HL-60 (cell line): ENCODE measurements around the gene GOLGA8S.

Experiments
- POLR2AphosphoS5 ChIP-seq: IDR thresholded peaks from 2 replicates; pipeline ENCODE4 v1.6.1; 2012; ENCODE audit warnings: low read depth
- TF ChIP-seq, protein P1 (sequence below): IDR thresholded peaks from 2 replicates; pipeline ENCODE4 v1.6.1; 2012; ENCODE audit warnings: low read depth; ENCODE audit not compliant: insufficient replicate concordance
- TF ChIP-seq, protein P2 (sequence below): IDR thresholded peaks from one replicate; pipeline ENCODE4 v1.5.1; 2011; ENCODE audit warnings: low read length, control low read depth, inconsistent platforms; ENCODE audit not compliant: insufficient read depth

DNA sequence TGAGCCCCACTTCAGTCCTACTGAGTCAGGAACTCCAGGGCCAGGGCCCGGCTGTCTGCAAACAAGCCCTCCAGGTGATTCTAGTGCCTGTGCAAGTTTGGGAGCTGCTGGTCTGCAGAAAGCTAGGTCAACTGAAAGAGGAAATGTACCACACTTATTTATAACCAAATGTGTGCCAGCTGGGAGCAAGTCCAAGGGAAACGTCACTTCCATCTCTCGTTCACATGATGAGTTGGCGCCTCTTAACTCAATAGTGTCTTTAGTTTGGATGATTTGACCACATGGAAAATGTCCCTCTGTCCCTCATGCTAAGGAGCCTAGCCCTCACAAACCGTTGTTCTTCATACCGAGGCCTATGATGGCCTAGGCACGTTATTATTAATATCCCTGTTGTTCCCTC is 43.2 kb downstream of the GOLGA8S start:
- TF ChIP-seq, protein P1, sequence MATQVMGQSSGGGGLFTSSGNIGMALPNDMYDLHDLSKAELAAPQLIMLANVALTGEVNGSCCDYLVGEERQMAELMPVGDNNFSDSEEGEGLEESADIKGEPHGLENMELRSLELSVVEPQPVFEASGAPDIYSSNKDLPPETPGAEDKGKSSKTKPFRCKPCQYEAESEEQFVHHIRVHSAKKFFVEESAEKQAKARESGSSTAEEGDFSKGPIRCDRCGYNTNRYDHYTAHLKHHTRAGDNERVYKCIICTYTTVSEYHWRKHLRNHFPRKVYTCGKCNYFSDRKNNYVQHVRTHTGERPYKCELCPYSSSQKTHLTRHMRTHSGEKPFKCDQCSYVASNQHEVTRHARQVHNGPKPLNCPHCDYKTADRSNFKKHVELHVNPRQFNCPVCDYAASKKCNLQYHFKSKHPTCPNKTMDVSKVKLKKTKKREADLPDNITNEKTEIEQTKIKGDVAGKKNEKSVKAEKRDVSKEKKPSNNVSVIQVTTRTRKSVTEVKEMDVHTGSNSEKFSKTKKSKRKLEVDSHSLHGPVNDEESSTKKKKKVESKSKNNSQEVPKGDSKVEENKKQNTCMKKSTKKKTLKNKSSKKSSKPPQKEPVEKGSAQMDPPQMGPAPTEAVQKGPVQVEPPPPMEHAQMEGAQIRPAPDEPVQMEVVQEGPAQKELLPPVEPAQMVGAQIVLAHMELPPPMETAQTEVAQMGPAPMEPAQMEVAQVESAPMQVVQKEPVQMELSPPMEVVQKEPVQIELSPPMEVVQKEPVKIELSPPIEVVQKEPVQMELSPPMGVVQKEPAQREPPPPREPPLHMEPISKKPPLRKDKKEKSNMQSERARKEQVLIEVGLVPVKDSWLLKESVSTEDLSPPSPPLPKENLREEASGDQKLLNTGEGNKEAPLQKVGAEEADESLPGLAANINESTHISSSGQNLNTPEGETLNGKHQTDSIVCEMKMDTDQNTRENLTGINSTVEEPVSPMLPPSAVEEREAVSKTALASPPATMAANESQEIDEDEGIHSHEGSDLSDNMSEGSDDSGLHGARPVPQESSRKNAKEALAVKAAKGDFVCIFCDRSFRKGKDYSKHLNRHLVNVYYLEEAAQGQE = no peak
- TF ChIP-seq, protein P2, sequence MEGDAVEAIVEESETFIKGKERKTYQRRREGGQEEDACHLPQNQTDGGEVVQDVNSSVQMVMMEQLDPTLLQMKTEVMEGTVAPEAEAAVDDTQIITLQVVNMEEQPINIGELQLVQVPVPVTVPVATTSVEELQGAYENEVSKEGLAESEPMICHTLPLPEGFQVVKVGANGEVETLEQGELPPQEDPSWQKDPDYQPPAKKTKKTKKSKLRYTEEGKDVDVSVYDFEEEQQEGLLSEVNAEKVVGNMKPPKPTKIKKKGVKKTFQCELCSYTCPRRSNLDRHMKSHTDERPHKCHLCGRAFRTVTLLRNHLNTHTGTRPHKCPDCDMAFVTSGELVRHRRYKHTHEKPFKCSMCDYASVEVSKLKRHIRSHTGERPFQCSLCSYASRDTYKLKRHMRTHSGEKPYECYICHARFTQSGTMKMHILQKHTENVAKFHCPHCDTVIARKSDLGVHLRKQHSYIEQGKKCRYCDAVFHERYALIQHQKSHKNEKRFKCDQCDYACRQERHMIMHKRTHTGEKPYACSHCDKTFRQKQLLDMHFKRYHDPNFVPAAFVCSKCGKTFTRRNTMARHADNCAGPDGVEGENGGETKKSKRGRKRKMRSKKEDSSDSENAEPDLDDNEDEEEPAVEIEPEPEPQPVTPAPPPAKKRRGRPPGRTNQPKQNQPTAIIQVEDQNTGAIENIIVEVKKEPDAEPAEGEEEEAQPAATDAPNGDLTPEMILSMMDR = no peak
- TF ChIP-seq POLR2AphosphoS5 = no peak
